Measurements from ENCODE around the gene MPV17L. TPM values are rescaled to one million over a fixed set of nuclear protein-coding genes. Genes with fewer than 3 reads are reported as not detected.

MPV17L gene
- total RNA-seq, 1 donor from 2014 or later = 0.55 TPM

DNA sequence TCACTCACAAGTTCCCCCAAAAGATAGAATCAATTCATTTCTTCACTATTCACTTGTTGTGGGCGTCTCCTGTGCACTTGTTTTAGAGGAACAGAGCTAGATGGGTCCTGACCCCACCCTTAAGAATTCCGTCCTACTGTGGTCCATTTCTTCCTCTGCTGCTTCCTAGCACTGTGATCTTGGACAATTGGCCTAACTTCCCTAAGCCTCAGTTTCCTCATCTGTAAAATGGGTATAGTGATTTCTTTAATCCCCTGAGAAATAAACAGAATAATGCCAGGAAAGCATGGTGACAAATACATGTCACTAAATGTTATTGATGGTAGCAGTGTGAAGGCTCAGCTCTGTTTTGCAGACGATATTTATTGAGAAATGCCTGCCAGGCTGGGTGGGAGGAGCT is 48.7 kb downstream of the MPV17L start:
- peaks cover 6% of the 10 kb centered on the region for H3K9me3 Mint-ChIP-seq
- DNase-seq (no peak), ATAC-seq (ENCODE audit: low read depth) (no peak)
- H3K27ac Mint-ChIP-seq = no peak overlapping the region
- peaks cover 3% of the 10 kb centered on the region for H3K36me3 Mint-ChIP-seq (ENCODE audit: low read depth)
- CTCF ChIA-PET = no interaction called here
- H3K27me3 Mint-ChIP-seq = no peaks in the 10 kb centered on the region
- POLR2A ChIA-PET = no interaction called here
- no peak for TF ChIP-seq CTCF (IDR thresholded peaks at IDR 0.05)
- intact Hi-C loops (cut with micrococcal nuclease) = no loop called here
- H3K4me1 Mint-ChIP-seq = no peaks in the 10 kb centered on the region
- no peak overlapping the region for H3K4me3 Mint-ChIP-seq

GRCh38 chr16:15445450-15445849 is 49.9 kb downstream of the MPV17L start:
- ATAC-seq (ENCODE audit: low read depth) (no peak), DNase-seq (no peak)
- CTCF ChIA-PET = interaction anchor here (1.0 kb wide), 1 partner anchor 18 kb away, joined by 3 read pairs; no protein-coding TSS in a partner anchor
- Mint-ChIP-seq H3K4me1 (no peaks in the 10 kb centered on the region), H3K27me3 (no peaks in the 10 kb centered on the region), H3K27ac (no peak overlapping the region), H3K4me3 (no peak overlapping the region), H3K9me3 (peaks cover 6% of the 10 kb centered on the region), H3K36me3 (ENCODE audit: low read depth) (peaks cover 3% of the 10 kb centered on the region)
- intact Hi-C loops (cut with micrococcal nuclease) = no loop called here
- TF ChIP-seq CTCF (IDR thresholded peaks at IDR 0.05) = no peak
- POLR2A ChIA-PET = interaction anchor here (0.5 kb wide), 1 partner anchor 18 kb away, joined by 9 read pairs; no protein-coding TSS in a partner anchor

DNA sequence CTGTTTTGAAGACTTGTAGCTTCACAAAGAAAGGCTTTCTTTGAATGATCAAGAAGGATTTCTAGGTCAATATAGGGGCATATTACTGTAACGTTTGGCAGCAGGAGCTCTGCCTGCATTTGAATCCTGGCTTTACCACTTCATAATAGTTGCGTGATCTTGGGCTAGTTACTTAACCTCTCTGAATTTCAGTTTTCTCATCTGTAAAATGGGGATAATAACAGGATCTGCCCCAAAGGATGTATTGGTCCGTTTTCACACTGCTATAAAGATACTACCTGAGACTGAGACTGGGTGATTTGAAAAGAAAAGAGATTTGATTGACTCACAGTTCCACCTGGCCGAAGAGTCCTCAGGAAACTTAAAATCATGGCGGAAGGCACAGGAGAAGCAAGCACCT is 51.3 kb downstream of the MPV17L start:
- POLR2A ChIA-PET = no interaction called here
- CTCF ChIA-PET = no interaction called here
- H3K27me3 Mint-ChIP-seq = no peaks in the 10 kb centered on the region
- TF ChIP-seq CTCF (IDR thresholded peaks at IDR 0.05) = no peak
- ATAC-seq (ENCODE audit: low read depth) = no peak
- DNase-seq = no peak
- no peaks in the 10 kb centered on the region for H3K4me1 Mint-ChIP-seq
- H3K36me3 Mint-ChIP-seq (ENCODE audit: low read depth) = peaks cover 3% of the 10 kb centered on the region
- H3K9me3 Mint-ChIP-seq = peaks cover 6% of the 10 kb centered on the region
- no peak overlapping the region for H3K27ac Mint-ChIP-seq
- intact Hi-C loops (cut with micrococcal nuclease) = no loop called here
- no peak overlapping the region for H3K4me3 Mint-ChIP-seq

DNA sequence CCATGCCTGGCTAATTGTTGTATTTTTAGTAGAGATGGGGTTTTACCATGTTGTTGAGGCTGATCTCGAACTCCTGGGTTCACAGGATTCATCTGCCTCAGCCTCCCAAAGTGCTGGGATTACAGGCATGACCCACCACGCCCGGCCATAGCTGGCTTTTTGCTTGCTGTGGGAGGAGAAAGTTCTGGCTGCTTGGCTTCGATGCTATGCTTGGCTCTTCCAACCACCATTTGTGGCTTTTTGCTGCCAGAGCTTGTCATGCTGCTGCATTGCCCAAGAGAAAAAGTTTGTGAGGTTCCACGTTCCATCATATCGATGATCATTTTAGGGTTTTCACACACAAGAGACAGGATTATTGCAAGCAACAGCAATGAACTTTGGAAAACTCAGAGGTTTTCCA is 55.1 kb downstream of the MPV17L start:
- Mint-ChIP-seq H3K4me1 (no peaks in the 10 kb centered on the region), H3K27ac (no peak overlapping the region), H3K4me3 (no peak overlapping the region), H3K36me3 (ENCODE audit: low read depth) (peaks cover 3% of the 10 kb centered on the region), H3K9me3 (no peaks in the 10 kb centered on the region), H3K27me3 (no peaks in the 10 kb centered on the region)
- CTCF ChIA-PET = no interaction called here
- DNase-seq (no peak), ATAC-seq (ENCODE audit: low read depth) (no peak)
- POLR2A ChIA-PET = interaction anchor here (0.7 to 1.2 kb wide), 2 partner anchors 192 to 209 kb away, joined by 4 to 6 read pairs; no protein-coding TSS in a partner anchor
- no peak for TF ChIP-seq CTCF (IDR thresholded peaks at IDR 0.05)
- intact Hi-C loops (cut with micrococcal nuclease) = no loop called here

GRCh38 chr16:15451098-15451731 is 55.7 kb downstream of the MPV17L start:
- intact Hi-C loops (cut with micrococcal nuclease) = no loop called here
- H3K27ac Mint-ChIP-seq = no peak overlapping the region
- H3K36me3 Mint-ChIP-seq (ENCODE audit: low read depth) = peaks cover 3% of the 10 kb centered on the region
- no peak for DNase-seq
- no peak for TF ChIP-seq CTCF (IDR thresholded peaks at IDR 0.05)
- no peak overlapping the region for H3K4me3 Mint-ChIP-seq
- ATAC-seq (ENCODE audit: low read depth) = no peak
- no peaks in the 10 kb centered on the region for H3K4me1 Mint-ChIP-seq
- POLR2A ChIA-PET = interaction anchor here (0.7 to 1.2 kb wide), 2 partner anchors 191 to 209 kb away, joined by 4 to 6 read pairs; no protein-coding TSS in a partner anchor
- H3K27me3 Mint-ChIP-seq = no peaks in the 10 kb centered on the region
- no peaks in the 10 kb centered on the region for H3K9me3 Mint-ChIP-seq
- CTCF ChIA-PET = no interaction called here
